Measurements from ENCODE around the gene TMPRSS4.

TMPRSS4 gene

DNA sequence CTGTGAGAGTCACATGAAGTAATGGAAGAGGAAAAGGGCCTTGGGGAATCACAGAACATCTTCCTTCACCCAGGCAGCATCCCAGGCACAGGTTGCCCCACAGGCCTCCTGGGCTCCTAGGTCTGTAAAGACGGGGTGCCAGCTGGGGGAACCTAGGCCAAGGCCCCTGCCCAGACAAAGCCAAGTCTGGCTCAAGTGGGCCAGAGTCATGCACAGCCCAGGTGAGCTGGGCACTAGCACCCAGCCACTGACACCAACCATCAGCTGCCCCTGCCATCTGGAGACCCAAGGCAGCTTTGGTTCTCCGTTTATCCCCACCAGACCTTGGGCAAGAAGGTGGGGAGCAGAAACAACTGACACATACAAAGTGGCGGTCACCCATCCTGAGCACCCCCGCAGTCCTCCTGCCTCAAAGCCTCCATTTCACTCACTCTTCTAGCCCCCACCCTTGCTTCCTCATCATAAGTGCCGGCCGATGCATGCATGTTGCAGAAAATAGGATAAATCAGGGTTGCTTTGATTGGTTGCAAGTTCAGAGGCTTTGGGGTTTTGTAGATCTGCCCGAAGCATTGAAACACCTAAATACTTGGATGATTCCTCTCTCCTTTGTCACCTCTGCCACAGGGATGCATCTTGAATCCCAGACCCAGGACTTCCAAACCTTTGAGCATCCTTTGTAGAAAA lies 26.5 kb upstream of the TMPRSS4 start:
- no peaks in the 10 kb centered on the region for H3K27me3 Mint-ChIP-seq
- peak overlapping the region; percentile 64 for H3K4me3 Mint-ChIP-seq
- H3K36me3 Mint-ChIP-seq (ENCODE audit: insufficient read depth): peaks cover 6% of the 10 kb centered on the region
- no peak for ATAC-seq (replicated peaks; ENCODE audit: extremely low read depth, poor library complexity, severe bottlenecking)
- H3K27ac Mint-ChIP-seq (ENCODE audit: low read depth): peak overlapping the region; percentile 95
- peaks cover 75% of the 10 kb centered on the region for H3K4me1 Mint-ChIP-seq
- no peaks in the 10 kb centered on the region for H3K9me3 Mint-ChIP-seq
- DNase-seq (ENCODE audit: low spot score in 2 of 2): no peak

DNA sequence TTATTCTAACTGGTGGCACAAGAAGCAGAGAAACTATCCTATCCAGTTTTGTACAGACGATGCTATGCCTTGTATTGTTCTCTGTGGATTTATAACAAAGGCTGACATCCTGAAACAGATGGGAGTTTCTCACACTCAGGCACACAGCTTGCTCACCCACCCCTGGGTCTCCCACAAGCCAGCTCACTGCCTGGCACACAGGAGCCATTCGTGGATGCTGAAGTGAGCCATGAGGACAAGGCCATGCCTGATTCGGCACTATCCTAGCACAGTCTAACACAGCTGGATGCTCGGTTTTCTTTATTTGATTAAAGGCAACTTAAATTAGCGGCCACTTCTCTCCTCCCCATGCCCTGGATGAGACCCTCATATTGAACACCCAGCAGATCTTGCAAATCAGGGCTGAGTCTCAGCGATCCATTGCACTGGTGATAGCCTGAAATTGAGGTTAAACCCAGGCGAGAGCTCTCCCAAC lies 25.7 kb upstream of the TMPRSS4 start:
- DNase-seq (ENCODE audit: low spot score in 2 of 2) (no peak), ATAC-seq (replicated peaks; ENCODE audit: extremely low read depth, poor library complexity, severe bottlenecking) (peak; percentile 0)
- Mint-ChIP-seq H3K27ac (ENCODE audit: low read depth) (peak overlapping the region; percentile 95), H3K4me3 (peak overlapping the region; percentile 64), H3K27me3 (no peaks in the 10 kb centered on the region), H3K4me1 (peaks cover 66% of the 10 kb centered on the region), H3K36me3 (ENCODE audit: insufficient read depth) (peaks cover 4% of the 10 kb centered on the region), H3K9me3 (no peaks in the 10 kb centered on the region)

- DNase-seq (ENCODE audit: low spot score in 2 of 2) (peak; percentile 52 to 82), ATAC-seq (replicated peaks; ENCODE audit: extremely low read depth, poor library complexity, severe bottlenecking) (peak; percentile 98)
- Mint-ChIP-seq H3K4me3 (peak overlapping the region; percentile 64), H3K4me1 (peaks cover 60% of the 10 kb centered on the region), H3K9me3 (no peaks in the 10 kb centered on the region), H3K27ac (ENCODE audit: low read depth) (peak overlapping the region; percentile 95), H3K27me3 (no peaks in the 10 kb centered on the region), H3K36me3 (ENCODE audit: insufficient read depth) (peaks cover 4% of the 10 kb centered on the region)
Observed at GRCh38 chr11:118051611-118052461, 25.0 kb upstream of the TMPRSS4 start.

DNA sequence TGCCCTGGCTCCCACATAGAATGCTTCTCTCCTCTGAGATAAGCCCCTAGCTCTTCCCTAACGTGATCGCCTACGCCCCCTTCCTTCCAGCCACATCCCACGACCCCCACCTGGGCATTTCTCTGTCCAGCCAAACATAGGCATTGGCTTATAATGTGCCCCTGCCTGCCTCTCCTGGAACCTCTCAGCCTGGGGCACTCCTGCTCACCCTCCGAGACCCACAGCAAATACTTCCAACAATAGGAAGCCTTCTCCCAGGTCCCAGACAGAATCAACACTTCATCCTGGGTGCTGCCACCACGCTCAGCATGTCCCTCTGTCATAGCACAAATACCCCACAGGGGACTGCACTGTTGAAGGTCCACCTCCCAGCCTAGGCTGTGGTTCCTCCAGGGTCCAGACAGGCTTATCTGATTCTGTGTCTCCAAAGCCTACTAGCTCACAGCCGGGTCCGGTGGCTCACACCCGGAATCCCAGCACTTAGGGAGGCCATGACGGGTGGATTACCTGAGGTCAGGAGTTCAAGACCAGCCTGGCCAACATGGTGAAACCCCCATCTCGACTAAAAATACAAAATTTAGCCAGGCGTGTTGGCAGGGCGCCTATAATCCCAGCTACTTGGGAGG lies 24.2 kb upstream of the TMPRSS4 start:
- ATAC-seq (replicated peaks; ENCODE audit: extremely low read depth, poor library complexity, severe bottlenecking) (no peak), DNase-seq (ENCODE audit: low spot score in 2 of 2) (no peak)
- peaks cover 4% of the 10 kb centered on the region for H3K36me3 Mint-ChIP-seq (ENCODE audit: insufficient read depth)
- H3K9me3 Mint-ChIP-seq: no peaks in the 10 kb centered on the region
- peak overlapping the region; percentile 95 for H3K27ac Mint-ChIP-seq (ENCODE audit: low read depth)
- H3K4me1 Mint-ChIP-seq: peaks cover 57% of the 10 kb centered on the region
- H3K27me3 Mint-ChIP-seq: no peaks in the 10 kb centered on the region
- peak overlapping the region; percentile 41 for H3K4me3 Mint-ChIP-seq

DNA sequence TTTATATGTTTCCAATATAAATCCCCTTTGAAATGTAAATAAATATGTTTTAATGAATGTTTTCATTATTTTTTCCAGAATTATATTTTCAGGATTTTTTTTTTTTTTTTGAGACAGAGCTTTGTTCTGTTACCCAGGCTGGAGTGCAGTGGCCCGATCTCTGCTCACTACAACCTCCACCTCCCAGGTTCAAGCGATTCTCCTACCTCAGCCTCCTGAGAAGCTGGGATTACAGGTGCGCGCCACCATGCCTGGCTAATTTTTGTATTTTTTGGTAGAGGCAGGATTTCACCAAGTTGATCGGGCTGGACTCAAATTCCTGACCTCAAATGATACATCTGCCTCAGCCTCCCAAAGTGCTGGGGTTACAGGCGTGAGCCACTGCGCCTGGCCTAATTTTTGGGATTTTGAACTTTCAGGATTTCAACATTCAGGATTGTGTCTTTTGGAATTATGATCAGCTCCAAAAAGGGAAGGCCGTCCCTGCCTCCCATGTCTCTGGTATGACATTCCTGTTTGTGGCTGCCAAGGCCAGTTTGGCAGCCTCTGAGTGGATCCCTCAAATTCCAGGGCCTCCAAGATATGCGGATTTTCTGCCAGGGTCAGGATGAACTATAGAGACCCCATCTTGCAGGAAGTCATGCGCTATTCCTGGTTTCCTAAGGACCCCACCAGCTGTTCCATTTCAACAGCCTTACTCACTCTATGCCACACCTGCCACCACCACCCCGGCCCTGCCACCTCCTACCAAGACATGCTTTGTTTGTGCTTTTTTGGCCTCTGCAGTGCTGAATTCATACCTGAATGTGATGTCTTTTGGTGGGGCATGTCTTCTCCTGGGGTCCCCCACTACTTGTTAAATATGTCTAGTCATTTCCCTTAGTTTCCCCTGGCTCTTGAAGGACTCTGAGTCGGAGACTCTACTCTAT lies 21.9 kb upstream of the TMPRSS4 start:
- H3K4me1 Mint-ChIP-seq: peaks cover 47% of the 10 kb centered on the region
- ATAC-seq (replicated peaks; ENCODE audit: extremely low read depth, poor library complexity, severe bottlenecking) (no peak), DNase-seq (ENCODE audit: low spot score in 2 of 2) (no peak)
- H3K27me3 Mint-ChIP-seq: no peaks in the 10 kb centered on the region
- H3K9me3 Mint-ChIP-seq: no peaks in the 10 kb centered on the region
- H3K4me3 Mint-ChIP-seq: no peak overlapping the region
- H3K36me3 Mint-ChIP-seq (ENCODE audit: insufficient read depth): peaks cover 3% of the 10 kb centered on the region
- no peak overlapping the region for H3K27ac Mint-ChIP-seq (ENCODE audit: low read depth)

DNA sequence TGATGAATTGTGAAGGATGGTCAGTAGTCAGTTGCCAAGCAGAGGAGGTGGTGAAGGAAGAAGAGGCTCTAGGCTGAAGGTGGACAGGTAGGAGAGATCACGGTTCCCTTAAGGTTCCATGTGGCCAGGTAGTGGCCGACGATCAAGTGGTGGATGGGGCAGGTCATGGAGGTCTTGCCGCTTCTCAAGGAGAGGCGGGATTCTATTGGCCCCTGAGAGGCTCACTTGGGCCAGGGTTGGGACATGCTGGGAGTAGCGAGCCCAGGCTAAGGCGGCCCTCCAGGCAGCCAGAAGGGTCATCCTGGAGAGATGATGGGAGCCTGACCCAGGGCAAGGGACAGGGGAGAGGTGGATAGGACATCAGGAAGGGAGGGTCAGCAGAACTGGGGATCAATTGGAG lies 20.9 kb upstream of the TMPRSS4 start:
- peaks cover 39% of the 10 kb centered on the region for H3K4me1 Mint-ChIP-seq
- DNase-seq (ENCODE audit: low spot score in 2 of 2) (no peak), ATAC-seq (replicated peaks; ENCODE audit: extremely low read depth, poor library complexity, severe bottlenecking) (no peak)
- H3K9me3 Mint-ChIP-seq: no peaks in the 10 kb centered on the region
- H3K36me3 Mint-ChIP-seq (ENCODE audit: insufficient read depth): peaks cover 3% of the 10 kb centered on the region
- H3K27me3 Mint-ChIP-seq: no peaks in the 10 kb centered on the region
- H3K4me3 Mint-ChIP-seq: no peak overlapping the region
- peak overlapping the region; percentile 41 for H3K27ac Mint-ChIP-seq (ENCODE audit: low read depth)

GRCh38 chr11:118056806-118057205 lies 20.1 kb upstream of the TMPRSS4 start:
- Mint-ChIP-seq H3K4me1 (peaks cover 30% of the 10 kb centered on the region), H3K4me3 (no peak overlapping the region), H3K27me3 (no peaks in the 10 kb centered on the region), H3K36me3 (ENCODE audit: insufficient read depth) (peaks cover 3% of the 10 kb centered on the region), H3K9me3 (no peaks in the 10 kb centered on the region), H3K27ac (ENCODE audit: low read depth) (peak overlapping the region; percentile 41)
- DNase-seq (ENCODE audit: low spot score in 2 of 2) (no peak), ATAC-seq (replicated peaks; ENCODE audit: extremely low read depth, poor library complexity, severe bottlenecking) (no peak)

GRCh38 chr11:118057251-118058145 lies 19.4 kb upstream of the TMPRSS4 start:
- Mint-ChIP-seq H3K4me3 (no peak overlapping the region), H3K36me3 (ENCODE audit: insufficient read depth) (peaks cover 3% of the 10 kb centered on the region), H3K9me3 (no peaks in the 10 kb centered on the region), H3K4me1 (peaks cover 23% of the 10 kb centered on the region), H3K27me3 (no peaks in the 10 kb centered on the region), H3K27ac (ENCODE audit: low read depth) (peak overlapping the region; percentile 41)
- DNase-seq (ENCODE audit: low spot score in 2 of 2): no peak
- no peak for ATAC-seq (replicated peaks; ENCODE audit: extremely low read depth, poor library complexity, severe bottlenecking)

DNA sequence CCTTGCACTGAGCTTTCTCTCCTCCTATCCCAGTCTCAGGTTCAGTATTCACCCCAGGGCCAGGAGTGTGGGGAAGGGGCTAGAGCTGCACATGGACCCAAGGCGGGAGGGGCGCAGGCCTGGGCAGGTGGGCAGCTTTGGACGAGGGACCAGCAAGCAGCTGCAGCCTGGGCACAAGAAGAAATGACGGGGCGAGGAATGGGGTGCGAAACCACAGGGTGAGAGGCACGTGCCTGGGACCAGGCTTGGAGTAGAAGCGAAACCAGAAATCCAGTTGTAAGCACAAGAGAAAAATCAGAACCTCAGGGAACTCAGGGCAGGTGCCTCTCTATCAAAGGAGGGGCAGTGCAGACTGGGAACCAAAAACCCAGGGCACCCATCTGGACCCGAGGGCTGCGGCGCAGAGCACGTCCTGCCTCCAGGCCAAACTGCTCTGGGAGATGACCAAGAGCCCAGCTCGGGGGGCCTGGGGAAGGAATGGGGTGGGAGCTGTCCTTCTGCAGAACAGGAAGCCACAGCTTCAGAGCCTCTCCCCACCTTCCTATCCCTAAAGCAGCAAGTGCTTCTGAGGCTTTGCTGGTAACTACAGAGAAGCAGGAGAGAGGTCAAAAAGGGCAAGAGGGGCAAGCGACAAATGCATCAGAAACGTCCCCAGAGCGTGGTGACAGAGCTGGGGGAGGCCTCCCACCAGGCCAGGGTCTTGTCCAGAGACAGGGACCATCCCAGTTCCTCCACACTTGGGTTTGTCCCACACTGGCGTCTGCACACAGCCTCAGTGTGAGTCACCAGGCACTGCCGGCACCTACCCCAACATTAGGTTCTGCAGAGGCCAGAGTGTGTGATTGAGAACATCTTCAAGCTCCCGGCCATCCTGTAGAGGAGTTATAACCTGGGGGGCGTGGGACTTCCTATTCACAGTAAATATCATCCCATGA lies 18.3 kb upstream of the TMPRSS4 start:
- ATAC-seq (replicated peaks; ENCODE audit: extremely low read depth, poor library complexity, severe bottlenecking) (no peak), DNase-seq (ENCODE audit: low spot score in 2 of 2) (no peak)
- Mint-ChIP-seq H3K4me3 (no peak overlapping the region), H3K4me1 (peaks cover 13% of the 10 kb centered on the region), H3K9me3 (no peaks in the 10 kb centered on the region), H3K36me3 (ENCODE audit: insufficient read depth) (no peaks in the 10 kb centered on the region), H3K27ac (ENCODE audit: low read depth) (no peak overlapping the region), H3K27me3 (no peaks in the 10 kb centered on the region)

- H3K4me3 Mint-ChIP-seq: no peak overlapping the region
- no peaks in the 10 kb centered on the region for H3K36me3 Mint-ChIP-seq (ENCODE audit: insufficient read depth)
- H3K4me1 Mint-ChIP-seq: peaks cover 12% of the 10 kb centered on the region
- ATAC-seq (replicated peaks; ENCODE audit: extremely low read depth, poor library complexity, severe bottlenecking) (no peak), DNase-seq (ENCODE audit: low spot score in 2 of 2) (no peak)
- no peaks in the 10 kb centered on the region for H3K27me3 Mint-ChIP-seq
- no peak overlapping the region for H3K27ac Mint-ChIP-seq (ENCODE audit: low read depth)
- no peaks in the 10 kb centered on the region for H3K9me3 Mint-ChIP-seq
Observed at GRCh38 chr11:118059246-118059940, 17.5 kb upstream of the TMPRSS4 start.
